ENCODE measurements around the gene TTC28. TPM values are rescaled to one million over a fixed set of nuclear protein-coding genes. Genes with fewer than 3 reads are reported as not detected.

TTC28 gene
- total RNA-seq, 4 donors from 2014 or later, result 49.8 to 99.7 (median 79.7) TPM

DNA sequence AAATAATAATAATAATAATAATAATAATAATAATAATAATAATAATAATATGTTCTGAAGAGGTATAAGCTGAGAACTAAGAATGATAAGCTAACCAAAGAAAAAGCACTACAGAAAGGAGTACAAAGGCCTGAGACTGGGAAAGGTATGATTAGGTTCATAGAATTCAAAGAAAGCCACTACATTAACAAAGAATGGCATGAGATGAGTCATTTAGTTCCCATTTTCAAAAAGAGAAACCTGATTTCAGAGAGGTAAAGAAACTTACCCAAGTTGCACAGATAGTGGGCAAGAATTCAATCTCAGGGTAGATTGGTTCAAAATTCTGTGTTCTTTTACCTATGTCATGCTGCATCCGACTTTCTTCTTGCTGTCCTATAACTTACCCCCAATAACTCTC is 350.9 kb downstream of the TTC28 start:
- peaks cover 23 to 27% of the 10 kb centered on the region in 2 donors for H3K4me1 ChIP-seq
- H3K27ac ChIP-seq, result no peak overlapping the region
- no peaks in the 10 kb centered on the region for H3K36me3 ChIP-seq
- H3K27me3 ChIP-seq, result no peaks in the 10 kb centered on the region
- WGBS, 2 donors, result 92 to 98% methylated on average over 1 of the region's 1 CpG
- no peaks in the 10 kb centered on the region for H3K9me3 ChIP-seq
- TF ChIP-seq, protein P1, sequence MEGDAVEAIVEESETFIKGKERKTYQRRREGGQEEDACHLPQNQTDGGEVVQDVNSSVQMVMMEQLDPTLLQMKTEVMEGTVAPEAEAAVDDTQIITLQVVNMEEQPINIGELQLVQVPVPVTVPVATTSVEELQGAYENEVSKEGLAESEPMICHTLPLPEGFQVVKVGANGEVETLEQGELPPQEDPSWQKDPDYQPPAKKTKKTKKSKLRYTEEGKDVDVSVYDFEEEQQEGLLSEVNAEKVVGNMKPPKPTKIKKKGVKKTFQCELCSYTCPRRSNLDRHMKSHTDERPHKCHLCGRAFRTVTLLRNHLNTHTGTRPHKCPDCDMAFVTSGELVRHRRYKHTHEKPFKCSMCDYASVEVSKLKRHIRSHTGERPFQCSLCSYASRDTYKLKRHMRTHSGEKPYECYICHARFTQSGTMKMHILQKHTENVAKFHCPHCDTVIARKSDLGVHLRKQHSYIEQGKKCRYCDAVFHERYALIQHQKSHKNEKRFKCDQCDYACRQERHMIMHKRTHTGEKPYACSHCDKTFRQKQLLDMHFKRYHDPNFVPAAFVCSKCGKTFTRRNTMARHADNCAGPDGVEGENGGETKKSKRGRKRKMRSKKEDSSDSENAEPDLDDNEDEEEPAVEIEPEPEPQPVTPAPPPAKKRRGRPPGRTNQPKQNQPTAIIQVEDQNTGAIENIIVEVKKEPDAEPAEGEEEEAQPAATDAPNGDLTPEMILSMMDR (IDR thresholded peaks at IDR 0.05), result no peak
- no peak for TF ChIP-seq POLR2A (IDR thresholded peaks at IDR 0.05)
- DNase-seq, result no peak
- no peak overlapping the region for H3K4me3 ChIP-seq (replicated peaks in 1 of 3)
- intact Hi-C loops (cut with DNase I), result no loop called here

- intact Hi-C loops (cut with DNase I), result no loop called here
- TF ChIP-seq POLR2A (IDR thresholded peaks at IDR 0.05), result no peak
- TF ChIP-seq, protein P1 (IDR thresholded peaks at IDR 0.05), result no peak
- 93 to 97% methylated on average over 4 of the region's 4 CpGs for WGBS, 2 donors
- Histone ChIP-seq H3K9me3 (no peaks in the 10 kb centered on the region), H3K4me1 (no peaks in the 10 kb centered on the region), H3K27me3 (no peaks in the 10 kb centered on the region), H3K27ac (no peak overlapping the region), H3K4me3 (replicated peaks in 1 of 3) (no peak overlapping the region), H3K36me3 (no peaks in the 10 kb centered on the region)
- DNase-seq, result no peak
Observed at GRCh38 chr22:28316014-28316413, 363.6 kb downstream of the TTC28 start.

GRCh38 chr22:28314959-28315358 is 364.7 kb downstream of the TTC28 start:
- Histone ChIP-seq H3K9me3 (no peaks in the 10 kb centered on the region), H3K27ac (no peak overlapping the region), H3K4me3 (replicated peaks in 1 of 3) (no peak overlapping the region), H3K27me3 (no peaks in the 10 kb centered on the region), H3K4me1 (no peaks in the 10 kb centered on the region), H3K36me3 (no peaks in the 10 kb centered on the region)
- WGBS, 2 donors, result 57 to 58% methylated on average over 1 of the region's 1 CpG
- DNase-seq, result no peak
- no peak for TF ChIP-seq POLR2A (IDR thresholded peaks at IDR 0.05)
- TF ChIP-seq, protein P1 (IDR thresholded peaks at IDR 0.05), result no peak
- intact Hi-C loops (cut with DNase I), result no loop called here

GRCh38 chr22:28310299-28310698 is 369.3 kb downstream of the TTC28 start:
- Histone ChIP-seq H3K4me3 (replicated peaks in 1 of 3) (no peak overlapping the region), H3K27ac (no peak overlapping the region), H3K36me3 (no peaks in the 10 kb centered on the region), H3K27me3 (no peaks in the 10 kb centered on the region), H3K4me1 (no peaks in the 10 kb centered on the region), H3K9me3 (no peaks in the 10 kb centered on the region)
- intact Hi-C loops (cut with DNase I), result no loop called here
- WGBS, 2 donors, result 89 to 92% methylated on average over 1 of the region's 1 CpG
- no peak for DNase-seq
- no peak for TF ChIP-seq POLR2A (IDR thresholded peaks at IDR 0.05)
- TF ChIP-seq, protein P1 (IDR thresholded peaks at IDR 0.05), result no peak

- intact Hi-C loops (cut with DNase I), result no loop called here
- no peak overlapping the region for H3K27ac ChIP-seq
- no peak overlapping the region for H3K4me3 ChIP-seq (replicated peaks in 1 of 3)
- H3K4me1 ChIP-seq, result peaks cover 4 to 7% of the 10 kb centered on the region in 2 donors
- no peak for DNase-seq
- H3K9me3 ChIP-seq, result no peaks in the 10 kb centered on the region
- WGBS, 2 donors, result 81 to 90% methylated on average over 2 of the region's 2 CpGs
- TF ChIP-seq POLR2A (IDR thresholded peaks at IDR 0.05), result no peak
- TF ChIP-seq, protein P1 (IDR thresholded peaks at IDR 0.05), result no peak
- H3K27me3 ChIP-seq, result no peaks in the 10 kb centered on the region
- H3K36me3 ChIP-seq, result no peaks in the 10 kb centered on the region
Observed at GRCh38 chr22:28299753-28300152, 379.9 kb downstream of the TTC28 start.

Measured in thyroid gland (tissue), 4 donors.